ENCODE results near the gene PRR22.

The PRR22 gene

DNA sequence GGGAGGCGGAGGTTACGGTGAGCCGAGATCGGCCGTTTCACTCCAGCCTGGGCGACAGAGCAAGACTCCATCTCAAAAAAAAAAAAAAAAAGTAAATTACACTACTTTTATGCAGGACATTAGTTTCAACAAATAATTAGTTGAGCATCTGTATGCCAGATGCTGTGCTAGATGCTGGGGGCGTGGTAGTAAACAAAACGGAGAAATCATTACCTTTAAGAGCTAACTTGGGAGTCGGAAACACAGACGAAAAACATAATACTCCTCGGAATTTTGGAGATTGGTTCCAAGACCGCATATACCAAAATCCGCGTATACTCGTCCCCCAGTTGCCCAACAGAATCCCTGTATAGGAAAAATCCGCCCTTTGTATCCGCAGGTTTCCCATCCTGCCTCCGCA, 7.7 kb upstream of the PRR22 start:
- no peak for DNase-seq

DNA sequence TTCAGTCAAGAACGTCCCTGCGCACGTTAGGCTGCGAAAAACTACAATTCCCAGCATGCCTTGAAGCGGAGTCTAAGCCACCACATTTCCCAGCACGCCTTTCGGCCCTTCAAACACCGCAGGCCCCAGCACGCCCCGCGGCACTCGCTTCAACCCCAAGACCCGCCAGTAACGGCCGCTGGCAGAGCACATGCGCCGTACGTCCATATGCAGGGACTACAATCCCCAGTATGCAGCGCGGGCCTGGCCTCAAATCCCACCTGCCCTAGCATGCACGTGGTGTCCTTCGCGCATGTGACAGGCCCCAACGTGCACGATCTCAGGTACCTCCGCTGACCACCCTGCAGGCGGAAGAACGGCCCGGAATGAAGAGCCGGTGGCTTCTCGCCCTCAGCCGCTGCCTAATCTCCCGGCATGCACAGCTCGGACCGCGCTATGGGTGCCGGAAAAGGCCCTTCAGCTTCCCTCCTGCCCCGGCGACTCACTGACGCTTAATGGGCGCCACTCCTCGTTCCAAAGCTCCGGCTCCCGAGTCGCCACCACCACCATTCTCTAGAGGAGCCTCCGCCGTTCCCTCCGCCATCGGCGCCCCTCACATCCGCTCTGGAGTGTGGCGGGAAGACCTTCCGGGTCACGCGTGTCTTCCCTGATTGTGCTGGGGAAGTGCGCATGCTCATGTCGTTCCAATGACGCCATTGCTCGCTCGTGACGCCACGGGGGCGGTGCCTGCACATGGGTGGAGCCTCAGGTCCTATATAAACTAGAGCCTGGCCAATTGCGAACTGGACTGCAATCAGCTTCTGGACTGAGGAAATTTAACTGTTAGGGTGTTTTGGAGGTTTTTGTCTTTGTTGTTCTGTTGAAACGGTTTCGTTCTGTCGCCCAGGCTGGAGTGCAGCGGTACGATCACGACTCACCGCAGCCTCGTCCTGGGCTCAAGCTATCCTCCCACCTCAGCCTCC, 6.3 kb upstream of the PRR22 start, which contains the start of gene DUS3L:
DUS3L (minus strand) TSS at position 605 of the 962 bp plus-strand sequence; CDS start at position 583, 22 bp downstream.
- peak; percentile 44 to 98 (median 94) for DNase-seq

DNA sequence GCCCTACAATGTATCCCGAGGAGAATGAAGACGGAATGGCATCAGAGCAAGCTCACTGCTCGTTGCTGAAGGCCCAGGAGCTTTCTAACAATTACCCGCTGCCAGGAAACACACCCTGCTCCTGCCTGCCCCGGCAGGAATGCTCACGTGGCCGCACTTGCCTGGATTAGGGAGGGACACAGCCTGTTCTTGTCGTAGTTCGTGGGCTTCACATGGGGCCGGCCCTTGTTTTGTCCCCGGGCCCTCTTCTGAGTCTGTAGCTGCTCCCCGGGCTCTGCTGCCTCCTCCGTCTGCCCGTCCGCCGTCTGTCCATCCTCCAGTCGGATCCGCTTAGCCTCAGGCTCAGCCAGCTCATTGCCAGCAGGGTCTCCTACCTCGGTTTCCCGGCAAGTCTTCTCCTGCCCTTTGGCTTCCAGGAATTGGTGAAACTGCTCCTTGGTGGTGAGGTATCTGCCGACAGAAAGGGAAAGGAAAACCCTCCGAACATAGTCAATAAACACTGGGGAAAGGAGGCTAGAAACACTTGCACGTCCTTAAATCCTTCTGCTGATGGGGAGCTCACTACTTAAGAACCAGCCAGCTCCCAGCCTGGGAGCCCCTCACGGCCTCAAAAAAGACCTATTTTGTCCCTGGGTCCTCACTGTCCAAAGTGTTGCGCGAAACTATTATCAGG, 5.5 kb upstream of the PRR22 start:
- no peak for DNase-seq

DNA sequence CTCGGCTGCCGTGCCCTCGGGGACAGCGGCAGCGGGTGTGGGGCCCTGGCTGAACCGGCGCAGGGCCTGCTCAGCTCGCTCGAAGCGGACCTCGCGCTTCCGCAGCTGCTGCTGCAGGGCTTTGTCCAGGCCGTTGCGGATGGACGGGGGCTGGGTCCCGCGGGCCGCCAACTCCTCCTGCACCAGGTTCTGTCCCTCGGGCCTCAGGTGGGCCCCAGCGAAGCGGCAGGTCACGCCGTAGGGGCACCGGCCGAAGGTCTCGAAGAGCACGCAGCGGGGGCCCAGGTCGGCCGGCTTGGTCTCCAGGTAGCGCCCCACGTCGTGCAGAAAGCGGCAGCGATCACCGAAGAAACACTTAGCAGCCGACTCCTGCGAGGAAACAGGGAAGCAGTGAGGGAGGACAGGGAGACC, 4.8 kb upstream of the PRR22 start:
- DNase-seq = no peak

DNA sequence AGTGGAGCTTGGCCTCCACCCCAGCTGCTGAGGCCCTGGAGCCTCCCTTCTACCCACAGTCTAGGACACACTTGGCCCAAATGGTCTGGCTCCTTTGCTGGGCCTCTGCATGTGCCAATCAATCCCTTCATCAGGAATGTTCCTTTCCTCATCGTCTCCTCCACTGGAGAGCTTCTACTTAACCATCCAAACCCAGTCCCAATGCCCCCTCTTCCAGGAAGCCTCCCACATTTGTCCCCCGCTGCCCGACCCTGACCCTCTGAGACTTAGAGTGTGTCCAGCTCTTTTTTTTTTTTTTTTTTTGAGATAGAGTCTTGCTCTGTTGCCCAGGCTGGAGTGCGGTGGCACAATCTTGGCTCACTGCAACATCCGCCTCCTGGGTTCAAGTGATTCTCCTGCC, 3.9 kb upstream of the PRR22 start:
- DNase-seq = no peak

DNA sequence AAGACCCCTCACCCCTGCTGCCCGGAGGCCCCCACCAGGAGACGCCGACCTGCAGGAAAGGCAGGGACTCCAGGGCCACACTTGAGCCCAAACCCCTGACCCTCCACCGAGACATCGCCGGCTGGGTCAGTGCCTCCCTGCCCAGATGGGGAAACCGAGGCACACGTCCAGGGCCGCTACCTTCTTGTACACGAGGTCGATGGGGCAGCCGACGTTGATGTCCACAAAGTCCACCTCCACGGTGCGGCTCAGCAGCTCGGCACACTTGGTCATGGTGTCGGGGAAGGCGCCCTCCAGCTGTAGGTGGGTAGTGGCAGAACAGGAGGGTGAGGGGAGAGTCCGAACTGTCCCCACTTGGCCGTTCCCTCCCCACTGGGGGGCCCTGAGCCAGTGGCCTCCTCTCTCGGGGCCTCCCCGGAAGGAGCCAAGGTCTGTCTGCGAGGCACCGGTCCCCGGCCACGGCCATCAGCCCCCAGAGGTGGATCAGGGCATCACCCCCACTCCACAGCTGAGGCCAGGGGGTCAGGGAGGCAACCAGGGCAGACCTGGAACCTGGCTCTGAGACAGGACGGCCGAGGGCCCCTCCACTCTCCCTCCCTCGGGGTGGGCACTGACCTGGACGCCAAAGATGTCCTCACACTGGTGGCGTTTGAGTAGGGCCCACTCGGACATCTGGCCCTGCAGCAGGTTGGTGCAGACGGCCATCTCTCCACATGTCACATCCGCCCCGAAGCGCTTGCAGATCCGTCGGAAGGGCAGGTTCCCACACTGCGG, 3.0 kb upstream of the PRR22 start:
- DNase-seq = no peak

DNA sequence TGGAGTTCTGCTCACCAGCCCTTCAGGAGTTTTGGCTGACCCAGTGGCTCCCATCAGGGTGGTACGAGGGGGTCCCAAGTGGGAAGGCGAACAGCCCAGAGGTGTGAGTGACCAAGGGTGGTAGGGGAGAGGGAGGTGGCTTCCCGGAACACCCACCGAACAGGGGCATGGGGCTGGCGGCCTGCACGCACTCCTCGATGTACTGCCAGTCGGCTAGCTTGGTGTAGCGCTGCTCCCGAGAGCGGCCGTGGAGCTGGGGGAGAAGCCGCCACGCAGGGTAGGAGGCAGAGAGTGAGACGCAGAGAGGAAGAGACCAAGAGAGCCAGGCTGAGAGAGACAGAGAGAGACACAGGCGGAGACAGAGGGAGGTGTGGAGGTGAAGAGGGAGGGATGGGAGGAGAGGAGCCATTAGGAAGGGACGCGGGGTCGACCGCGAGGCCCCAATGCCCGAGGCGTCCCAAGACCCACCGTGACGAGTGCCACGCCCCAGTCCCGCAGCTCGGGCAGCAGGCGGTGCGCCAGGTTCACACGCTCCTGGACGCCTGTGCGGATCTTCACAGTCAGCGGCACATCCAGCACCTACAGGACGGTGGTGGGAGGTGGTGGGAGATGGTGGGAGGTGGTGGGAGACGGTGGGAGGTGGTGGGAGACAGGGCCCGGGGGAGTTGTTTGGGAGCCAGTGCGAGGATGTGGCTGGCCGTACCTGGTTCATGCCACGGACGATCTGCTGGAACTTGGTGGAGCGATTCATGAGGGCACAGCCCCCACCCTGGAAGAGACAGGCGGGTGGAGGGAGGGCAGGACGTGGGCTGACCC, 2.3 kb upstream of the PRR22 start:
- DNase-seq = no peak

DNA sequence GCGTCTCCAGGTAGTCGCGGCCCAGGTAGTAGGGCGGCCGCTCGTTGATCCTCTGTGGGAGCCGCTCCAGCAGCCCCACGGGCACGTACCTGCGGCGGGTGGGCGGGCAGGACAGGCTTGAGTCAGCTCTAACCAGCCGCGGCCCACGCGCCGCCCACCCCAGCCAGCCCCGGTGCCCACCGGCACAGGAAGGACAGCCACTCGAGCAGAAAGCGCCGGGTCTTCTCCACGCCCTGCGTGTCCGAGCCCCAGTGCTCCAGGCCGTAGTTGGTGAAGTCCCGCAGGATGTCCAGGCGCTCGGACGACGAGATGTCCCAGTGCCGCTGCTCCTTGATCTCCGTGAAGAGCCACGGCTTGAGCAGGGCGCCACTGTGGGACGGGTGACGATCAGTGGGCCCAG, 877 bp upstream of the PRR22 start:
- no peak for DNase-seq

DNA sequence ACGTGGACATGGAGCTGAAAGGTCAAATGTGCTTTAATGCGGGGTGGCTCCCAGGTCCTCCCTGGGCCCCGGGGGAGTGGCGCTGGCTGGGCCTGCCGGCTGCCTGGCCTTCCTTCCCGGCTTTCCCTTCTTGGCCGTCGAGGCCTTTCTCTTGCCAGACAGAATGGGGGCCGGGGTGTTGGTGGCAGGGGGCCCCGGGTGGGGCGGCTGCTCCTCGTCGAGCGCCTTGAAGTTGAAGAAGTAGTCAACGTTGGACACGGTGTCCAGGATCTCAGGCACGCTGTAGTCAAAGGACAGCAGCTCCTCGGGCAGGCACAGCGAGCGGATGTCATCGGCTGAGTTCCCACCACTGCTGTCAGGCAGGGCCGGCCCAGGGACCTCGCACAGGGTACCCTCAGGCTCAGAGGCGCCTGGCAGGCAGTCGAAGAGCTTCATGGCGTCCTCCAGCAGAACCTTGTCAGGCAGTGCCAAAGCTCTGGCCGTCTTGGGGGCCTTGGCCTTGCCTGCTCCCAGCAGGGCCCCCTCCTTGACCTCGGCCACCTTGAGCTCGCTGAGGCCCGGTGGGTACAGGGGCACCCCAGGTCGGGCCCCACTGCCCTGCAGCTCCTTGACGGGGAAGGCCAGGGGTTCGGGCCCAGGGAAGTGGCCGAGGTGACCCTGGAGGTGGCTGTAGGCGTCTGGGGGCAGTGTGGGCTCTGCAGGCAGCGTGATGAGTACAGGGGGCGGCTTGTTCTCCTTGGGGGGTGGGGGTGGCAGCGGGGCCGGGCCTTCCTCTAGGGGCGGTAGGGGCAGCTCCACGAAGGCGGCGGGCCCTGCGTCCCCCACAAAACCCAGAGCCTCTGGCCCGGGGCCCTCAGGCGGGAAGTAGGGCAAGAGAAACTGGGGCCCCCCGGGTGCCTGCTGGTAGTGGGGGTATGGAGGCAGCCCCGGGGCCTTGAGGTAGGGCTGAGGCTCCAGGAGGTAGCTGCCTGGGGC, 1.3 kb downstream of the PRR22 start:
- no peak for DNase-seq

DNA sequence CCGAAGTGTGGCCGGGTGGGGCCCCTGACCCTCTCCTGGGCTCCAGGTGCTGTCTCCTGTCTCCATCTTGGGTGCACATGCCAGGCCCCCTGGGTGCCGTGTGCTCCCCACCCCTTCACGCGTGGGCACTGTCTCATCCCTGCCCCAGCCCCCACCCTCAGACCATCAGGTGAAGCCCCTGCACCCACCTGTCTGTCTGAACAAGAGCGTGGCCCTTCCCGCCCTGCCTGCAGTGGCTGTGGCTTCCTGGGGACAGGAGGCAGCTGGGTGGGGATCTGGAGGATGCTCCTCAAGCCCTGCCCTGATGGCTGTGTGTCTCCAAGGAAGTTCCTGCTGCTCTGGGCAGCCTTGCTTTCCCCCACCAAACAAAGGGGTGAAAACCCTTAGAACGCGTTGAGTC, 2.2 kb downstream of the PRR22 start:
- DNase-seq = no peak

DNA sequence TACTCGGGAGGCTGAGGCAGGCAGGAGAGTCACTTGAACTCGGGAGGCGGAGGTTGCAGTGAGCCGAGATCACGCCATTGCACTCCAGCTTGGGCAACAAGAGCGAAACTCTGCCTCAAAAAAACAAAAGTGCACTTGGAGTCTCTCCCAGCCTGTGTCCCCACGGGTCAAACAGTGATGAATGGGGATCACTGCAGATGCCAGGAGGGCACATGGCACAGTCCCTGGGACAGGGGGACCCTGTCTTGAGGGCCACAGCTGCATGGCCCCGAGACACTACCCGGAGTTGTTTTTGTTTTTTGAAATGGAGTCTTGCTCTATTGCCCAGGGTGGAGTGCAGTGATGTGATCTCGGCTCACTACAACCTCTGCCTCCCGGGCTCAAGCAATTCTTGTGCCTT, 3.6 kb downstream of the PRR22 start:
- DNase-seq = peak in 6 of 56 donors; percentile 7 to 46 (median 22)

DNA sequence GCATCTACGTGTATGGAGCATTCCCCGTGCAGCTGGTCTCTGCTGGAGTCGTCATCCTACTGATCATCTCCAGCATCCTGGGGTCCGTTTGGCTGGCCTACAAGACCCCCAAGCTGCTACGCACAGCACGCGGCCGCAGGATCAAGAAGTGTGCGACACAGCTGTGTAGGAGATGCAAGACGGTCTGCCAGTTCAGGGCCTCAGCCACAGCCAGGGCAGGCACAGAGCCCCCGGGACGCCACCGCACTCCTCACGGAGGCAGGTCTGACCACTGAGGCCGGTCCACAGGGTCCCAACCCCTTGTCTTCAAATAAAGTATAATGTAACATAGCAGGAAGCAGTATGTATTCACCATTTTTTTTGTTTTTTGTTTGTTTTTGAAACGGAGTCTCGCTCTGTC, 6.1 kb downstream of the PRR22 start:
- no peak for DNase-seq

DNA sequence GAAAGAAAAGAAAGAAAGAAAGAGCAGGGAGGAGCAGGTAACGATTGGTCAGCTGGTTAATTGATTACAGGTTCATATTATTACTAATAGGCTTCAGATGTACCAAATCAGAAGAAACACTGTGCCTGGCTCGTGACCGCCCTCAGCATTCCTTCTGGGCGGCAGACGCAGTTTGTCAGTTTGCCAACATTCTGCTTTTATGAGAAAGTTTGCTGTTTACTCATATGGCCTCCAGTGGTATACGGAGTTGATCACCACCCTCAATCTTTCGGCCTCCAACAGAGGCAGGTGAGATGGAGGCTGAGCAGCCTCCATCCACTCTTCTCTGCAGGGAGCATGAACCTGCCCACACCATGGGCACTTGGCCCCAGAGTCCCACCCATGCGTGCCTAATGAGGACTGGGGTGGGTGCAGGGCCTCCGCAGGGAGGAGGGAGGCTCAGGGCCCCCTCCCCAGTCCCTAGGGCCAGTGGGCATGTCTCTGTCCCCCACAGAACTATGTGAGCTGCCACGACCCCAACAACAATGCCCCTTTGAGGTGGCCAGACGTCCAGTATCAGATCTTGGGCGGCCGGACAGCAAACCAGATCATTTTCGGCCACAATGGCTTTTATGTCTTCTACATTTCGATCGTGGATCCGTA, 8.8 kb downstream of the PRR22 start:
- DNase-seq = no peak

DNA sequence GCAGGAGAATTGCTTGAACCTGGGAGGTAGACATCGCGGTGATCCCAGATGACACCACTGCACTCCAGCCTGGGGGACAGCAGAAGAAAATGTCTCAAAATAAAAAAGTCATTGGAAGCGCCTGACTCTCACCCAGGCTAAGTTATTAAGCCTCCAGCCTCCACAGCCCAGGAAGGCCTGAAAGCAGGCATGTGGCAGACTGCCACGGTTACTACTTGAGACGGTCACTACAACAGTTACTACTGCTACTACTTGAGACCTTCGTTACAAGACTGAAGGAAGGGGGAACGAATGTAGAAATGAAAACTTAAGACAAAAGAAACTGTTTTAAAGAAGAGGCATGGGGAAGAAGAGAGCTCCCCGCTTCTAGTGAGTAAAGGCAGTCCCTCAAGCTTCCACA, 9.6 kb downstream of the PRR22 start:
- no peak for DNase-seq

DNA sequence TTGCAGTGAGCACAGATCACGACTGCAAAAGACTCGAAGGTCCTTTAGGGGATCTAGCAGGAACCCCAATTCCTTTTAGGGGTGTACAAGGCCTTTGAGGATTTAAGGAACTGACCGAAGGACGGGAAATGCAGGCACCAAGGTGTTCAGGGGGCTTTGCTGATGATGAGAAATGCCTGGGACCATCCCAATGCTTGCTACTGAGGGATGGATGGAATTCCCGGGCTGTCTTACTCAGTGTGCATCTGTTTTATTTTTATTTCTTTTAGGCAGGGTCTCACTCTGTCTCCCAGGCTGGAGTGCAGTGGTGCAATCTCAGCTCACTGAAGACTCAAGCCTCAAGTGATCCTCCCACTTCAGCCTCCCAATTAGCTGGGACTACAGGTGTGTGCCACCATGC, 11.3 kb downstream of the PRR22 start:
- DNase-seq = no peak

DNA sequence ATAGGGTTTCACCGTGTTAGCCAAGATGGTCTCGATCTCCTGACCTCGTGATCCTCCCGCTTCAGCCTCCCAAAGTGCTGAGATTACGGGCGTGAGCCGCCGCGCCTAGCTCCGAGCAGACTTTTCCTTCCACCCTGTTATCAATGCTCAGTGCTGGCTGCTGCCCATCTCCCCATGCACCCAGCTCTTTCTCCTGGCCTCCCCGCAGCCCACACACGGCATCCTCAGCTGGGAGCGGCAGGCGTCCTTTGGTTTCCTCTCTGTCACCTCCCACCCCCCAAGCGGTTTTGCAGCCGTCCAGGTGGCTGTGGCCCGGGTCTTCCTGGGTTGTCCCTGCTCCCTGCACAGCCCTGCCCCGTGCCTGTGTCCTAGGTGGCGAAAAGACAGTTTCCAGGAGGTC, 12.1 kb downstream of the PRR22 start:
- no peak for DNase-seq

DNA sequence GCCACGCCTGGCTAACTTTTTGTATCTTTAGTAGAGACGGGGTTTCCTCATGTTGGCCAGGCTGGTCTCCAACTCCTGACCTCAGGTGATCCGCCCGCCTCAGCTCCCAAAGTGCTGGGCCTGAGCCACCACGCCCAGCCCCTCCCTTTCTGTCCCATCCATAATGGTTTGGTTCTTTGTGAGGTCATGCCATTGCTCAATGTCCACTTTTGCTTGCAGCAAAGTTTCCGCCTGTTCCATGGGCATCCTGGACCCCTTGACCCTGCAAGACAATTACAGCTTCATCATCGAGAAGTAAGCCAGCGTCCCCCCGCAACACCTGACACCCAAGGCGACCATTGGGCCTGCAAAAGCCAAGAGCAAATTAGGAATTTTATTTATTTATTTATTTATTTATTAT, 16.6 kb downstream of the PRR22 start:
- DNase-seq = no peak

DNA sequence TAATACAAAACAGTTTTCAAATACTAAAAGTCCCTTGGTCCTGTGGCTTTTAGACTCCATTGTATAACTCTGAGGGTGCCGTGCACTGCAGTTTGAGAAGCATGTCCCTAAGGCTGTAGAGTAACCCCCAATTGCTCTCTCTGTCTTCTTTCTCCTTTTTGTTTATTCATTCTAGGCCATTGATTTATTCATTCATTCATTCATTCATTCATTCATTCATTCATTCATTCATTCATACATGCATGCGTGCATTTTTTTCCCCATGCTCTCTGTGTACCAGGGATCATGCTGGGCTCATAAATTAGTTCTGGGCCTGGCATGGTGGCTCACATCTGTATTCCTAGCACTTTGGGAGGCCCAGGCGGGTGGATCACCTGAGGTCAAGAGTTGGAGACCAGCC, 19.3 kb downstream of the PRR22 start:
- no peak for DNase-seq

DNA sequence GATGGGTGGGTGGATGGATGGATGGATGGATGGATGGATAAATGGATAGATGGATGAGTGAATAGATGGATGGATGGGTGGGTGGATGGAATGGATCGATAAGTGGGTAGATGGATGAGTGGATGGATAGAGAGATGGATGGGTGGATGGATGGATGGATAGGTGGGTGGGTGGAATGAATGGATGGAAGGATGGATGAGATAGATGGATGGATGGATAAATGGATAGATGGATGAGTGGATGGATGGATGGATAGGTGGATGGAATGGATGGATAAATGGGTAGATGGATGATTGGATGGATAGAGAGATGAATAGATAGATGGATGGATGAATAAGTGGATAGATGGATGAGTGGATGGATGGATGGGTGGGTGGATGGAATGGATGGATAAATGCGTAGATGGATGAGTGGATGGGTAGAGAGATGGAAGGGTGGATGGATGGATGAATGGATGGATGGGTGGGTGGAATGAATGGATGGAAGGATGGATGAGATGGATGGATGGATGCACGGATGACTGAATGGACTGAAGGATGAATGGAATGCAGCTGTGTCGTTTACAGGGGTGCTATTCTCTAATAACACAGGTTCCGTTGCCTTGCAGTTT, 21.8 kb downstream of the PRR22 start:
- no peak for DNase-seq

Measured in amygdala (tissue), 56 donors.